Endothelial cell of umbilical vein (primary cell): ENCODE results near the gene PLS1.

Experiments
- EZH2 ChIP-seq: IDR thresholded peaks from 2 replicates; pipeline ENCODE4 v1.6.1; 2012; ENCODE audit warnings: borderline replicate concordance, low read depth, mild to moderate bottlenecking, moderate library complexity, low read length, inconsistent platforms; ENCODE audit not compliant: severe bottlenecking
- POLR2A ChIP-seq: IDR thresholded peaks from 2 replicates; pipeline ENCODE4 v1.6.1; 2012; ENCODE audit warnings: low read depth, mild to moderate bottlenecking, control low read depth, low read length

DNA sequence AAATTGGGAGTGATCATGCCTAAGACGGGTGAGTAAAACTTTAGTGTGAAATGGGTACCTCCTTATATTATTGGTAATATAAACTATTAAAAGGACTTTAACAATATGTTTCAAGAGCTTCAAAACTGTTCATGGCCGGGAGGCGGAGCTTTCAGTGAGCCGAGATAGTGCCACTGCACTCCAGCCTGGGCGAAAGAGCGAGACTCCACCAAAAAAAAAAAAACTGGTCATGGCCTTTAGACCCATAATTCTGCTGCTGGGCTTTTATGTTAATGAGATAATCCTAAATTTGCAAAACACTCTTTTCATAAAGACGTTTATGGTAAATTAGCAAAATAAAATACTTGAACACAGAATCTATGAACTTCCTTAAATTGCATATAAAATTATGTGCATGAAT is 150.5 kb downstream of the PLS1 start:
- TF ChIP-seq EZH2, result no peak
- TF ChIP-seq POLR2A, result no peak
